Spleen (tissue), 13 donors: ENCODE data around the gene AXDND1. TPM values are rescaled to one million over a fixed set of nuclear protein-coding genes. Genes with fewer than 3 reads are reported as not detected.
A peak's percentile ranks its signal among the peaks of the same experiment; 100 is the strongest.

ENCODE experiments used
- DNase-seq: peaks from one replicate; pipeline ENCODE4 v3.0.0-alpha.2; 2020
- H3K27ac ChIP-seq, 8 donors: fragments of 200-600 bp; sonication (generic) in 7 of 8; 1 replicate in 4 of 8; 2 replicates in 4 of 8; pipeline versions ENCODE4 v1.5.0 to v1.8.0; 2016 to 2021; ENCODE audit warnings: inconsistent platforms in 4 of 8, mild to moderate bottlenecking in 4 of 8, moderate library complexity in 1 of 8
- H3K27me3 ChIP-seq, 7 donors: fragments of 200-600 bp; sonication (generic) in 6 of 7; replicated peaks in 1 of 7; 1 replicate in 4 of 7; 2 replicates in 3 of 7; pipeline versions ENCODE4 v1.5.0 to v1.8.0; 2016 to 2021; ENCODE audit warnings: inconsistent platforms in 3 of 7, mild to moderate bottlenecking in 1 of 7
- H3K36me3 ChIP-seq, 6 donors: fragments of 200-600 bp; sonication (generic) in 5 of 6; 1 replicate in 4 of 6; 2 replicates in 2 of 6; pipeline versions ENCODE4 v1.5.0 to v1.8.0; 2016 to 2021; ENCODE audit warnings: inconsistent platforms in 2 of 6
- H3K4me1 ChIP-seq, 6 donors: fragments of 200-600 bp; sonication (generic) in 5 of 6; 1 replicate in 3 of 6; 2 replicates in 3 of 6; pipeline versions ENCODE4 v1.5.0 to v1.8.0; 2016 to 2021; ENCODE audit warnings: inconsistent platforms in 3 of 6
- H3K4me3 ChIP-seq, 8 donors: fragments of 200-600 bp; sonication (generic) in 7 of 8; 1 replicate in 4 of 8; 2 replicates in 4 of 8; pipeline versions ENCODE4 v1.5.0 to v1.8.0; 2016 to 2021; ENCODE audit warnings: inconsistent platforms in 4 of 8, mild to moderate bottlenecking in 4 of 8, moderate library complexity in 2 of 8
- H3K9me3 ChIP-seq, 8 donors: fragments of 200-600 bp; sonication (generic) in 7 of 8; 1 replicate in 4 of 8; 2 replicates in 4 of 8; pipeline versions ENCODE4 v1.5.0 to v1.8.0; 2016 to 2021; ENCODE audit warnings: inconsistent platforms in 4 of 8
- POLR2A ChIP-seq, 3 donors: fragments of 450-650 bp; IDR thresholded peaks; one replicate each; pipeline ENCODE4 v1.5.1; 2017; ENCODE audit warnings: antibody characterized with exemption in 3 of 3, mild to moderate bottlenecking in 1 of 3
- POLR2AphosphoS5 ChIP-seq, 3 donors: sonication (generic); formaldehyde crosslinking; IDR thresholded peaks; one replicate each; pipeline ENCODE4 v1.5.1; 2017; ENCODE audit warnings: antibody characterized with exemption in 3 of 3
- WGBS, 5 donors: extraction: QIAGEN DNeasy Blood & Tissue Kit in 3 of 5; methylation state at CpG; one replicate each; pipeline versions ENCODE4 v1.1.5 to v1.1.7; 2013 to 2018; 5-methylcytosine and 5-hydroxymethylcytosine counted together
- intact Hi-C: fragments of 100-400 bp; cut with DNase I; formaldehyde crosslinking; loops from one replicate; pipeline ENCODE4 v1.15.0; 2023; ENCODE audit warnings: low total_unique reads
- long read RNA-seq, 2 donors: transcript quantifications; one replicate each; lab custom pipeline, GENCODE V29; 2026
- polyA plus RNA-seq, 3 donors: library from polyadenylated mRNA; stranded (reverse); fragments of 200-250 nt; gene quantifications; one replicate each; pipeline ENCODE4 v1.2.1, GENCODE V29; 2013
- total RNA-seq, 7 donors: library from RNA; depleted of rRNA in 3 of 7; stranded (reverse); fragments of >200 nt in 3 of 7; fragmentation: NEBNext Ultra II Directional in 4 of 7; extraction: Animal tissue kit (Norgen Biotek cat#: 25700) in 4 of 7; gene quantifications; one replicate each; pipeline versions ENCODE4 v1.1.0 to v1.2.1, GENCODE V29; 2016 to 2021
- TF ChIP-seq, protein P1 (sequence below), 11 experiments: fragments of 200-600 bp in 7 of 11; fragments of 450-650 bp in 4 of 11; sonication (generic) in 4 of 11; IDR thresholded peaks in 8 of 11; conservative IDR thresholded peaks in 3 of 11; 1 replicate in 7 of 11; 2 replicates in 4 of 11; pipeline versions ENCODE4 v1.4.0 to v1.8.0; 2016 to 2021; ENCODE audit warnings: antibody characterized with exemption in 11 of 11, inconsistent platforms in 4 of 11, mild to moderate bottlenecking in 1 of 11
- donor health status: healthy with polysubstance abuse.
- donor health status: DM: no; HTN: no; CAD: no; lungs with moderate emphysema.
- donor health status: DM: no; HTN: no; CAD: no.
- donor health status: Bipolar disorder and iron deficiency.
- donor health status: healthy.
- donor health status: DM: no; HTN: no; CAD: no.
- donor health status: DM: yes; HTN: yes; CAD: no.

Gene AXDND1, protein sequence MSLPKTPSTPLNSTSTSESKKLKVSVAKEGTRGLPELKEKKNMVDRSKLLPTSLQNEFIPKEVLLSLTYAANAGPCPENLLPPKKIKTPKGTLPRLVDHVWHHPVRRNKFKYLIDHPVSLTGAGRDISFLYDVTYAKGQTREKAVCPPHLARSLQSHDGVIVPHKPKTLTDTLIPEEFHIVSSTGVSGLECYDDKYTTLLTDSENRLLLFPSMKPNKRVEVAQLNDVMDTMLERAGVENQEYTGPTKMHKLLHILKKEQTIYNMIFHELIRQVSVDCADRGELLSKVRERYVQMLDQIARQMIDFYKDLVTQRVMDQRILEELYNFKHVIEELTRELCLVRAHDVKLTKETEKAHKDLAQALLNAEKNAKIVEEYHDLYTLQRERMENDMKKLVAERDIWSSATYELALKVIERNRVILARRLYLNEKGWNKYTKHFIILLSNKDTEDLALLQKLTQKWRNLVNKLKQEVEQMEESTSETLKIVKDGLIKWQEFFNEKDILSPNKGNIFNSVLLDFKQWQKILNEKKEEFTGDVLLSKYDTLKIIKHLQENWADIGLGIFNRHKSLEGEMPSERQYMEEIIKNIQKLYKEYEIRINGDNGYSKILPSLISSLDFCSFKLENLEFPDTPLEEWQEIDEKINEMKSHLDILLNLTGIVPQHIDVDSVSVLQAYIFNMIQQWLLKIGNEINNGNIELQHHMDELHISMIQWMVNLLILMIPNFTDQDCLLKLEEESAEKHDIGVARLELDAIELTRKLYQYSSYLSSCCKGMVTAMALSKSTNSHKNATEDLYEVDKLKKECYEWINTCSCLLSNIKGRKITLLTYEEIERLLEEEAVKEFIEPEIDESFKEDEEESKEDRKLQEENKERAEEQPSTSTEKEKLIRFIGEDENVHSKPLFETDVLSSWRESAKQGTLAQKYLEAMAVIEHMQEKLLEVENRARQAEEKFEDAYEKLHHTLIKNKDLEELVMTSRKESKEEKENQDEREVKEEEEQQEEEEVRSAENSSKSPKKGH
- total RNA-seq = under 1 TPM in 1 of 7 donors, not detected in 6; 0.66 TPM
- polyA plus RNA-seq = under 1 TPM; 0.19 to 0.23 (median 0.20) TPM
- long read RNA-seq, donor 1 = 0 reads
- long read RNA-seq, donor 2 = 0 reads

- H3K9me3 ChIP-seq = no peaks in the 10 kb centered on the region
- no peaks in the 10 kb centered on the region for H3K27me3 ChIP-seq
- peak; percentile 97 for DNase-seq
- H3K4me3 ChIP-seq = peak within 1 kb of the TSS; percentile 22 to 91 (median 74)
- H3K36me3 ChIP-seq = no peaks in the 10 kb centered on the region
- H3K27ac ChIP-seq = peak within 1 kb of the TSS; percentile 76 to 98 (median 95)
- H3K4me1 ChIP-seq = peaks cover 3 to 20% (median 12%) of the 10 kb centered on the region in 6 donors
- WGBS, 5 donors = 7 to 12% (median 10%) methylated on average over 28 to 43 of the region's 43 CpGs
- intact Hi-C loops = loop anchor here (2.0 to 5.0 kb wide), 2 partner anchors 73 to 283 kb away; partner anchors contain the start of genes SOAT1 and TOR3A
- TF ChIP-seq, protein P1, sequence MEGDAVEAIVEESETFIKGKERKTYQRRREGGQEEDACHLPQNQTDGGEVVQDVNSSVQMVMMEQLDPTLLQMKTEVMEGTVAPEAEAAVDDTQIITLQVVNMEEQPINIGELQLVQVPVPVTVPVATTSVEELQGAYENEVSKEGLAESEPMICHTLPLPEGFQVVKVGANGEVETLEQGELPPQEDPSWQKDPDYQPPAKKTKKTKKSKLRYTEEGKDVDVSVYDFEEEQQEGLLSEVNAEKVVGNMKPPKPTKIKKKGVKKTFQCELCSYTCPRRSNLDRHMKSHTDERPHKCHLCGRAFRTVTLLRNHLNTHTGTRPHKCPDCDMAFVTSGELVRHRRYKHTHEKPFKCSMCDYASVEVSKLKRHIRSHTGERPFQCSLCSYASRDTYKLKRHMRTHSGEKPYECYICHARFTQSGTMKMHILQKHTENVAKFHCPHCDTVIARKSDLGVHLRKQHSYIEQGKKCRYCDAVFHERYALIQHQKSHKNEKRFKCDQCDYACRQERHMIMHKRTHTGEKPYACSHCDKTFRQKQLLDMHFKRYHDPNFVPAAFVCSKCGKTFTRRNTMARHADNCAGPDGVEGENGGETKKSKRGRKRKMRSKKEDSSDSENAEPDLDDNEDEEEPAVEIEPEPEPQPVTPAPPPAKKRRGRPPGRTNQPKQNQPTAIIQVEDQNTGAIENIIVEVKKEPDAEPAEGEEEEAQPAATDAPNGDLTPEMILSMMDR (IDR thresholded peaks at IDR 0.05 in 8 of 11, conservative IDR thresholded peaks at IDR 0.05 in 3 of 11) = peak in 5 of 11 experiments; percentile 11 to 44 (median 15)
- TF ChIP-seq POLR2A (IDR thresholded peaks at IDR 0.05) (peak in 1 of 3 donors; percentile 10), POLR2AphosphoS5 (IDR thresholded peaks at IDR 0.05) (peak; percentile 82 to 90 (median 89))
Observed at GRCh38 chr1:179365342-179366092, at the start of gene AXDND1. TSS of gene AXDND1 (plus strand) at chr1:179365971. CDS start at chr1:179366510, 539 bp downstream.

GRCh38 chr1:179318491-179318890 is 47.3 kb upstream of the AXDND1 start:
- WGBS, 5 donors = 59 to 72% (median 63%) methylated on average over 5 of the region's 5 CpGs
- no peaks in the 10 kb centered on the region for H3K9me3 ChIP-seq
- intact Hi-C loops = no loop called here
- no peak overlapping the region for H3K27ac ChIP-seq
- DNase-seq = no peak
- H3K36me3 ChIP-seq = peaks cover 0 to 38% (median 0%) of the 10 kb centered on the region in 6 donors
- no peak overlapping the region for H3K4me3 ChIP-seq
- H3K27me3 ChIP-seq = no peaks in the 10 kb centered on the region
- TF ChIP-seq POLR2A (IDR thresholded peaks at IDR 0.05) = no peak
- TF ChIP-seq POLR2AphosphoS5 (IDR thresholded peaks at IDR 0.05) = no peak
- TF ChIP-seq, protein P1 (IDR thresholded peaks at IDR 0.05 in 8 of 11, conservative IDR thresholded peaks at IDR 0.05 in 3 of 11) = no peak
- peaks cover 0 to 36% (median 5%) of the 10 kb centered on the region in 6 donors for H3K4me1 ChIP-seq

DNA sequence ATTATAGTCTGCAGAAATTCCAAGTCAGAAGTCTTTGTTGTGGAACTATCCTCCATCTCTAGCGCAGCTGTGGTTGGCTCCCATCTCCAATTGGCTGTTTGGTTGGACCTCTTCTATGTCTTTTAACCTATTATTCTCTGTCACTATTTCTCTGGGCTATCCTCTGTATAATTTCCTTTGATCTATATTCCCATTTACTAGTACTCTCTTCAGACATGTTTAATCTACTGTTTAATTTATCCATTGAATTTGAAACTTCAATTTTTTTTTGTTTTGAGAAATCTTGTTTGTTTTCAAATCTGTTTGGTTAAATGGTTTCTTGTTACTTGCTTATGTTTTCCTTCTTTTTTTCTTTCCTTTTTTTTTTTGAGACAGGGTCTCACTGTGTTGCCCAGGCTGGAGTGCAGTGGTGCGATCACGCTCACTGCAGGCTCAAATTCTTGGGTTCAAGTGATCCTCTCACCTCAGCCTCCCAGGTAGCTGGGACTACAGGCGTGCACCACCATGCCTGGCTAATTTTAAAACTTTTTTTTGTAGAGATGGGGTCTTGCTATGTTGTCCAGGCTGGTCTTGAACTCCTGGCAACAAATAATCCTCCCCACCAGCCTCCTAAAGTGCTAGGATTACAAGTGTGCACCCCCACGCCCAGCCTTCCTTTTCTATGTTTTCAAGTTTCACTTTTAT is 44.1 kb upstream of the AXDND1 start:
- H3K9me3 ChIP-seq = no peaks in the 10 kb centered on the region
- 91 to 95% (median 93%) methylated on average over 5 of the region's 5 CpGs for WGBS, 5 donors
- no peak for DNase-seq
- intact Hi-C loops = no loop called here
- TF ChIP-seq, protein P1 (IDR thresholded peaks at IDR 0.05 in 8 of 11, conservative IDR thresholded peaks at IDR 0.05 in 3 of 11) = no peak
- no peak for TF ChIP-seq POLR2AphosphoS5 (IDR thresholded peaks at IDR 0.05)
- no peak for TF ChIP-seq POLR2A (IDR thresholded peaks at IDR 0.05)
- H3K36me3 ChIP-seq = peaks cover 0 to 58% (median 2%) of the 10 kb centered on the region in 6 donors
- H3K27ac ChIP-seq = peak overlapping the region in 3 of 8 donors; percentile 19 to 65 (median 42)
- H3K4me3 ChIP-seq = peak overlapping the region in 1 of 8 donors; percentile 9
- peaks cover 0 to 49% (median 5%) of the 10 kb centered on the region in 6 donors for H3K4me1 ChIP-seq
- H3K27me3 ChIP-seq = no peaks in the 10 kb centered on the region
